ENCODE results near the gene RUVBL2.
"Not testable (repeated sequence)": the region's sequence is repeated elsewhere in the genome, so short reads cannot be mapped to it uniquely, and the experiment has no call there.

GRCh38 chr19:49043548-49043947, 49.9 kb downstream of the RUVBL2 start, which contains the start of gene CGB5:
- not testable (repeated sequence) for TF ChIP-seq CTCF (conservative IDR thresholded peaks at IDR 0.05; ENCODE audit: low read depth, low read length); EZH2 (IDR thresholded peaks at IDR 0.05; ENCODE audit: borderline replicate concordance, low read depth, low read length, poor library complexity, severe bottlenecking)
